ENCODE data around the gene TSHZ2.

DNA sequence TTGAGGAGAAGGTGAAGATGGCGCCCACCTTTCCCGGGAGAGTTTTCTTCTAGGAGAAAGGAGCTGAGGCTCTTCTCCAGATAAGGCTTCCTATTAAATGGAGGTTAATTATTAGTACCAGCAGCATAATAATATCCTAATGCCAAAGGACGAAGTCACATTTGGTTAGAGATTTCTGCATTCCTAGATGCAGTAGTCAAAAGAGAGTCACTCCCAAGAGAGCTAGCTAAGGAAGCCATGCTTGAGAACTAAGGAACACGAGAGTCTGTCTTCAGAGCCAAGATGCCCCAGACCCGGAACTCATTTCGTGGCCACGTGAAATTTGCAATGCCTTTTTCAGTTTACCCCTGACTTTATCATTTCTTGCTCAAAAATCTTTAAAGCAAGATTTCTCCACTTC is 132.7 kb downstream of the TSHZ2 start:
- TF ChIP-seq EZH2phosphoT487 (IDR thresholded peaks at IDR 0.05; ENCODE audit: low read depth) = no peak
- TF ChIP-seq, protein P1, sequence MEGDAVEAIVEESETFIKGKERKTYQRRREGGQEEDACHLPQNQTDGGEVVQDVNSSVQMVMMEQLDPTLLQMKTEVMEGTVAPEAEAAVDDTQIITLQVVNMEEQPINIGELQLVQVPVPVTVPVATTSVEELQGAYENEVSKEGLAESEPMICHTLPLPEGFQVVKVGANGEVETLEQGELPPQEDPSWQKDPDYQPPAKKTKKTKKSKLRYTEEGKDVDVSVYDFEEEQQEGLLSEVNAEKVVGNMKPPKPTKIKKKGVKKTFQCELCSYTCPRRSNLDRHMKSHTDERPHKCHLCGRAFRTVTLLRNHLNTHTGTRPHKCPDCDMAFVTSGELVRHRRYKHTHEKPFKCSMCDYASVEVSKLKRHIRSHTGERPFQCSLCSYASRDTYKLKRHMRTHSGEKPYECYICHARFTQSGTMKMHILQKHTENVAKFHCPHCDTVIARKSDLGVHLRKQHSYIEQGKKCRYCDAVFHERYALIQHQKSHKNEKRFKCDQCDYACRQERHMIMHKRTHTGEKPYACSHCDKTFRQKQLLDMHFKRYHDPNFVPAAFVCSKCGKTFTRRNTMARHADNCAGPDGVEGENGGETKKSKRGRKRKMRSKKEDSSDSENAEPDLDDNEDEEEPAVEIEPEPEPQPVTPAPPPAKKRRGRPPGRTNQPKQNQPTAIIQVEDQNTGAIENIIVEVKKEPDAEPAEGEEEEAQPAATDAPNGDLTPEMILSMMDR (IDR thresholded peaks at IDR 0.05; ENCODE audit: low read depth, low read length) = no peak
